ENCODE data around the gene BEST4.

The BEST4 gene

GRCh38 chr1:44821240-44821715 is 33.3 kb upstream of the BEST4 start:
- H3K27ac ChIP-seq (replicated peaks), result no peak overlapping the region
- no peak for DNase-seq (ENCODE audit: low read depth in 1 of 2, low spot score in 1 of 2)
- no peaks in the 10 kb centered on the region for H3K27me3 ChIP-seq (ENCODE audit: insufficient read depth, poor library complexity, severe bottlenecking)
- no peak overlapping the region for H3K4me3 ChIP-seq (replicated peaks; ENCODE audit: insufficient read depth, low read length)
- TF ChIP-seq GABPA (IDR thresholded peaks at IDR 0.05; ENCODE audit: low read depth) (no peak), POLR2AphosphoS5 (IDR thresholded peaks at IDR 0.05; ENCODE audit: low read depth) (no peak), REST (IDR thresholded peaks at IDR 0.05; ENCODE audit: insufficient replicate concordance, low read depth) (no peak), SPI1 (IDR thresholded peaks at IDR 0.05; ENCODE audit: borderline replicate concordance, low read depth) (no peak)
- TF ChIP-seq, protein P1, sequence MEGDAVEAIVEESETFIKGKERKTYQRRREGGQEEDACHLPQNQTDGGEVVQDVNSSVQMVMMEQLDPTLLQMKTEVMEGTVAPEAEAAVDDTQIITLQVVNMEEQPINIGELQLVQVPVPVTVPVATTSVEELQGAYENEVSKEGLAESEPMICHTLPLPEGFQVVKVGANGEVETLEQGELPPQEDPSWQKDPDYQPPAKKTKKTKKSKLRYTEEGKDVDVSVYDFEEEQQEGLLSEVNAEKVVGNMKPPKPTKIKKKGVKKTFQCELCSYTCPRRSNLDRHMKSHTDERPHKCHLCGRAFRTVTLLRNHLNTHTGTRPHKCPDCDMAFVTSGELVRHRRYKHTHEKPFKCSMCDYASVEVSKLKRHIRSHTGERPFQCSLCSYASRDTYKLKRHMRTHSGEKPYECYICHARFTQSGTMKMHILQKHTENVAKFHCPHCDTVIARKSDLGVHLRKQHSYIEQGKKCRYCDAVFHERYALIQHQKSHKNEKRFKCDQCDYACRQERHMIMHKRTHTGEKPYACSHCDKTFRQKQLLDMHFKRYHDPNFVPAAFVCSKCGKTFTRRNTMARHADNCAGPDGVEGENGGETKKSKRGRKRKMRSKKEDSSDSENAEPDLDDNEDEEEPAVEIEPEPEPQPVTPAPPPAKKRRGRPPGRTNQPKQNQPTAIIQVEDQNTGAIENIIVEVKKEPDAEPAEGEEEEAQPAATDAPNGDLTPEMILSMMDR (IDR thresholded peaks at IDR 0.05; ENCODE audit: insufficient read depth, low read length), result no peak

- TF ChIP-seq REST (IDR thresholded peaks at IDR 0.05; ENCODE audit: insufficient replicate concordance, low read depth) (peak; percentile 5), POLR2AphosphoS5 (IDR thresholded peaks at IDR 0.05; ENCODE audit: low read depth) (no peak), GABPA (IDR thresholded peaks at IDR 0.05; ENCODE audit: low read depth) (no peak)
- no peak for DNase-seq (ENCODE audit: low read depth in 1 of 2, low spot score in 1 of 2)
- Histone ChIP-seq H3K27me3 (ENCODE audit: insufficient read depth, poor library complexity, severe bottlenecking) (no peaks in the 10 kb centered on the region), H3K27ac (replicated peaks) (peak overlapping the region; percentile 100), H3K4me3 (replicated peaks; ENCODE audit: insufficient read depth, low read length) (peak overlapping the region; percentile 44)
Measured at GRCh38 chr1:44820328-44821239, 32.6 kb upstream of the BEST4 start.

GRCh38 chr1:44819608-44820327 is 31.8 kb upstream of the BEST4 start:
- Histone ChIP-seq H3K27me3 (ENCODE audit: insufficient read depth, poor library complexity, severe bottlenecking) (no peaks in the 10 kb centered on the region), H3K27ac (replicated peaks) (peak overlapping the region; percentile 100), H3K4me3 (replicated peaks; ENCODE audit: insufficient read depth, low read length) (peak overlapping the region; percentile 44)
- TF ChIP-seq, protein P1 (IDR thresholded peaks at IDR 0.05; ENCODE audit: insufficient read depth, low read length), result no peak
- TF ChIP-seq REST (IDR thresholded peaks at IDR 0.05; ENCODE audit: insufficient replicate concordance, low read depth) (peak; percentile 11), SPI1 (IDR thresholded peaks at IDR 0.05; ENCODE audit: borderline replicate concordance, low read depth) (peak; percentile 83), GABPA (IDR thresholded peaks at IDR 0.05; ENCODE audit: low read depth) (peak; percentile 53; the same call in 1 of the 2 replicates), POLR2AphosphoS5 (IDR thresholded peaks at IDR 0.05; ENCODE audit: low read depth) (peak; percentile 99)
- peak; percentile 83 to 92 for DNase-seq (ENCODE audit: low read depth in 1 of 2, low spot score in 1 of 2)

All from HL-60 (cell line).